BE2C (cell line): ENCODE measurements around the gene OST4.
A peak's percentile ranks its signal among the peaks of the same experiment; 100 is the strongest.

Experiments
- DNase-seq: peaks from one replicate; pipeline ENCODE4 v3.0.0-alpha.2; 2020
- H3K27me3 ChIP-seq: fragments of 250-450 bp; sonication (Bioruptor Pico); 2 replicates; pipeline ENCODE4 v1.5.1; 2020; ENCODE audit warnings: mild to moderate bottlenecking
- H3K36me3 ChIP-seq: fragments of 250-450 bp; sonication (Bioruptor Pico); 2 replicates; pipeline ENCODE4 v1.5.1; 2020; ENCODE audit warnings: mild to moderate bottlenecking
- H3K4me1 ChIP-seq: fragments of 250-450 bp; sonication (Bioruptor Pico); 2 replicates; pipeline ENCODE4 v1.5.1; 2020
- H3K4me3 ChIP-seq: 2 replicates; pipeline ENCODE4 v1.5.1; 2011; ENCODE audit warnings: low read depth, low read length
- H3K9me3 ChIP-seq: fragments of 250-450 bp; sonication (Bioruptor Pico); 2 replicates; pipeline ENCODE4 v1.5.1; 2020
- TF ChIP-seq, protein P1 (sequence below): IDR thresholded peaks from 2 replicates; pipeline ENCODE4 v1.5.1; 2012; ENCODE audit warnings: mild to moderate bottlenecking, low read depth, low read length

Gene OST4

GRCh38 chr2:27050996-27051901 lies 20.2 kb downstream of the OST4 start, which contains the start of gene AGBL5:
Gene AGBL5 (plus strand): TSS chr2:27051668. CDS start chr2:27052959, 1,291 bp downstream.
- no peaks in the 10 kb centered on the region for H3K9me3 ChIP-seq
- DNase-seq = peak; percentile 94
- peaks cover 17% of the 10 kb centered on the region for H3K36me3 ChIP-seq
- TF ChIP-seq, protein P1, sequence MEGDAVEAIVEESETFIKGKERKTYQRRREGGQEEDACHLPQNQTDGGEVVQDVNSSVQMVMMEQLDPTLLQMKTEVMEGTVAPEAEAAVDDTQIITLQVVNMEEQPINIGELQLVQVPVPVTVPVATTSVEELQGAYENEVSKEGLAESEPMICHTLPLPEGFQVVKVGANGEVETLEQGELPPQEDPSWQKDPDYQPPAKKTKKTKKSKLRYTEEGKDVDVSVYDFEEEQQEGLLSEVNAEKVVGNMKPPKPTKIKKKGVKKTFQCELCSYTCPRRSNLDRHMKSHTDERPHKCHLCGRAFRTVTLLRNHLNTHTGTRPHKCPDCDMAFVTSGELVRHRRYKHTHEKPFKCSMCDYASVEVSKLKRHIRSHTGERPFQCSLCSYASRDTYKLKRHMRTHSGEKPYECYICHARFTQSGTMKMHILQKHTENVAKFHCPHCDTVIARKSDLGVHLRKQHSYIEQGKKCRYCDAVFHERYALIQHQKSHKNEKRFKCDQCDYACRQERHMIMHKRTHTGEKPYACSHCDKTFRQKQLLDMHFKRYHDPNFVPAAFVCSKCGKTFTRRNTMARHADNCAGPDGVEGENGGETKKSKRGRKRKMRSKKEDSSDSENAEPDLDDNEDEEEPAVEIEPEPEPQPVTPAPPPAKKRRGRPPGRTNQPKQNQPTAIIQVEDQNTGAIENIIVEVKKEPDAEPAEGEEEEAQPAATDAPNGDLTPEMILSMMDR = no peak
- H3K4me1 ChIP-seq = no peaks in the 10 kb centered on the region
- H3K27me3 ChIP-seq = no peaks in the 10 kb centered on the region
- H3K4me3 ChIP-seq = peak within 1 kb of the TSS; percentile 79

DNA sequence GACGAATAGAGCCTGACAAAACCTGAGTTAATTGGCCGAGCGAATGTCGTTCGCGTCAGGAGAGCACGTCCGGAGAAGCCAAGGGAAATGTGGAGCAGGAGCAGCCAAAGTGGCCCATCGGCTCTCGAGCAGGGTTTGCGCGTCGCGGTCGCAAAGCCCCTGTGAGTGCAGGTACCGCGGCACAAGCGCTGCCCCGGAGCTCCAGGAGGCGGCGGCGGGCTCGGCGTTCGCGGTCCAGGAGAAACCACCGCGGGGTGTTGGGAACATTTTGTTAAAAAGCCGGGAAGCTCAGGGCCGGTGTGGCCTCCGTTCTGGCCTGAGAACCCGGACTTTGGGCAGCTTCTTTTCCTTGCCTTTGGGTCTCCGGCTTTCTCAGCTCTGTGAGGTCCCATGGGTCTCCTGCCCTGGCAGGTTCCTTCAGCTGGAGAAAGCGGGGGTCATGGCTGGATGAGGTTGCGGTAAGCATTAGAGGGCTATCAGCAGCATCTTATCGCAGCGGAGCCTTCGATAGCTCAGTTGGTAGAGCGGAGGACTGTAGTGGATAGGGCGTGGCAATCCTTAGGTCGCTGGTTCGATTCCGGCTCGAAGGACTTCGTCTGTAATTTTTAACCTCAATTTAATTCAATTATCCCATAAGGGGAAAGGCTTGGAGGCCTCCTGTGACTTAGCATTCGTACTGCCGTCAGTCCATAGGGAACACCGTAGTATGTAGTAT lies 21.0 kb downstream of the OST4 start:
- Histone ChIP-seq H3K4me3 (peak overlapping the region; percentile 79), H3K36me3 (peaks cover 11% of the 10 kb centered on the region), H3K4me1 (no peaks in the 10 kb centered on the region), H3K9me3 (no peaks in the 10 kb centered on the region), H3K27me3 (no peaks in the 10 kb centered on the region)
- DNase-seq = peak; percentile 91
- TF ChIP-seq, protein P1 = peak; percentile 39

DNA sequence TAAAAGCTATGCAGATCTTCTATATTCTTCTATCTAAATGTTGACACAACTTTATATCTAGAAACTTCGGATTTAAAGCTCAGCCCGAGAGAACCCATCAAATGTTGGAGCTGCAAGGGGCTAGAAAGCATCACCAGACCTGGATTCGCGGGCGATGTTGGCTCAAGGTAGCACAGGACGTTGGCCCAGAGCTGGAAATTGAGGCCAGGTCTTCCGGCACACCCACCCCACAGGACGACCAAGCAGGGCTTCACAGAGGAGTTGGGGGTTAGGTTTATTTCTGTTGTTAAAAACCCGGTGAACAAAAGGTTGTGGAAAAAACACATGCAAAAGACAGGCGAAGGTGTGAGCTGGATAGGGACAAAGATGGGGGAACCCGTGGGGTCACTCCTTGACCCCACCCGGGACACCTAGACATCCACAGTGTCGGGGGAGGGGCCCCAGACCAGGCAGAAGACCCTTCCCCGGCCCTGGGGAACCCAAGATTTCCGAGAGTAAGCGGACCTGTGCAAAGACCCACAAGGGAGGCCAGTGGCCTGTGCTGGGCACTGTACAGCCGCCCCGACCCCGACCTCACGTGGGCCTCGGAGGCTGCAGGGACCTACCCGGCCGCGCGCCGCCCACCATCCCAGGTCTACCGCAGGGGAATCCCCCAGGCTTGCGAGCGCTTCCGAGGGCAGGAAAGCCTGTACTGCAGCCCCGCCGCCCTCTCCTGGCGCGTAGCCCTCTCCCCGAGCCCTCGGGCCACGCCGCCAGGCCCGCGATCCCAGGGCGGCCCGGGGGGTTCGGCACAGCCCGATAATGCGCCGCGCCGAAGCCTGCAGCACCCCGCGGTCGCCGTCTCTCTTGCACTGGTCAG lies 21.8 kb downstream of the OST4 start:
- Histone ChIP-seq H3K4me3 (peak overlapping the region; percentile 79), H3K27me3 (no peaks in the 10 kb centered on the region), H3K36me3 (peaks cover 5% of the 10 kb centered on the region; the same call in 1 of the 2 replicates), H3K4me1 (no peaks in the 10 kb centered on the region), H3K9me3 (no peaks in the 10 kb centered on the region)
- peak; percentile 68 for DNase-seq
- TF ChIP-seq, protein P1 = no peak

GRCh38 chr2:27042985-27043634 lies 28.3 kb downstream of the OST4 start:
- peaks cover 35% of the 10 kb centered on the region for H3K36me3 ChIP-seq
- no peaks in the 10 kb centered on the region for H3K9me3 ChIP-seq
- TF ChIP-seq, protein P1 = no peak
- H3K4me3 ChIP-seq = no peak overlapping the region
- H3K27me3 ChIP-seq = no peaks in the 10 kb centered on the region
- DNase-seq = no peak
- peaks cover 7% of the 10 kb centered on the region; the same call in 1 of the 2 replicates for H3K4me1 ChIP-seq

- Histone ChIP-seq H3K4me3 (no peak overlapping the region), H3K9me3 (no peaks in the 10 kb centered on the region), H3K36me3 (peaks cover 42% of the 10 kb centered on the region), H3K27me3 (no peaks in the 10 kb centered on the region), H3K4me1 (peaks cover 7% of the 10 kb centered on the region; the same call in 1 of the 2 replicates)
- TF ChIP-seq, protein P1 = no peak
- no peak for DNase-seq
These were observed 29.2 kb downstream of the OST4 start for GRCh38 chr2:27042159-27042661.
